MV-4-11 (cell line): ENCODE results near the gene SIGLEC5.

ENCODE experiments used
- DNase-seq: peaks from one replicate; lab custom pipeline; 2025; lab: John Stamatoyannopoulos, UW

SIGLEC5 gene

GRCh38 chr19:51589511-51589910 is 40.7 kb downstream of the SIGLEC5 start:
- DNase-seq = no peak

- no peak for DNase-seq
These were observed 42.7 kb downstream of the SIGLEC5 start for GRCh38 chr19:51587264-51588191.

GRCh38 chr19:51586799-51587198 is 43.4 kb downstream of the SIGLEC5 start:
- no peak for DNase-seq

- DNase-seq = peak; percentile 95
These were observed 44.0 kb downstream of the SIGLEC5 start for GRCh38 chr19:51586103-51586728.

- DNase-seq = no peak
These were observed 53.4 kb downstream of the SIGLEC5 start for GRCh38 chr19:51576850-51577249.

GRCh38 chr19:51573331-51573730 is 56.9 kb downstream of the SIGLEC5 start:
- DNase-seq = no peak

GRCh38 chr19:51572908-51573307 is 57.3 kb downstream of the SIGLEC5 start:
- DNase-seq = no peak

- DNase-seq = peak; percentile 76
These were observed 57.8 kb downstream of the SIGLEC5 start for GRCh38 chr19:51572410-51572809.

GRCh38 chr19:51571599-51571998 is 58.6 kb downstream of the SIGLEC5 start:
- no peak for DNase-seq

- peak; percentile 99 for DNase-seq
These were observed 59.1 kb downstream of the SIGLEC5 start, which contains the start of gene ZNF175 for GRCh38 chr19:51570962-51571575. Gene ZNF175 (plus strand): TSS chr19:51571283. CDS start chr19:51573330, 2,047 bp downstream.

GRCh38 chr19:51568456-51568855 is 61.7 kb downstream of the SIGLEC5 start:
- DNase-seq = no peak

GRCh38 chr19:51567583-51567982 is 62.6 kb downstream of the SIGLEC5 start:
- no peak for DNase-seq

- DNase-seq = no peak
These were observed 63.6 kb downstream of the SIGLEC5 start for GRCh38 chr19:51566489-51567100.

- peak; percentile 100 for DNase-seq
These were observed 64.6 kb downstream of the SIGLEC5 start for GRCh38 chr19:51565583-51565982.

- DNase-seq = peak; percentile 99
These were observed 65.4 kb downstream of the SIGLEC5 start for GRCh38 chr19:51564791-51565190.
